Gastrocnemius medialis (tissue), 4 donors: ENCODE results near the gene BOLA1. TPM values are rescaled to one million over a fixed set of nuclear protein-coding genes. Genes with fewer than 3 reads are reported as not detected.
A peak's percentile ranks its signal among the peaks of the same experiment; 100 is the strongest.

Experiments used
- ATAC-seq, 2 donors: fragments of 150-250 bp; one replicate each; pipeline ENCODE4 v1.9.1; 2016
- DNase-seq, 2 donors: peaks; one replicate each; pipeline ENCODE4 v3.0.0-alpha.2; 2019
- H3K27ac ChIP-seq, 4 donors: fragments of 200-600 bp; sonication (generic); 1 replicate in 1 of 4; 2 replicates in 3 of 4; pipeline ENCODE4 v1.5.1; 2016 to 2018; ENCODE audit warnings: mild to moderate bottlenecking in 2 of 4, moderate library complexity in 1 of 4
- H3K27me3 ChIP-seq, 3 donors: fragments of 200-600 bp; sonication (generic) in 2 of 3; 1 replicate in 1 of 3; 2 replicates in 2 of 3; pipeline versions ENCODE4 v1.5.1 to v1.6.0; 2016 to 2019; ENCODE audit warnings: mild to moderate bottlenecking in 1 of 3, moderate library complexity in 1 of 3
- H3K36me3 ChIP-seq, 2 donors: fragments of 200-600 bp; sonication (generic) in 1 of 2; one replicate each; pipeline ENCODE4 v1.5.1; 2017 to 2018
- H3K4me1 ChIP-seq, 2 donors: fragments of 200-600 bp; sonication (generic) in 1 of 2; one replicate each; pipeline ENCODE4 v1.5.1; 2016 to 2017; ENCODE audit warnings: mild to moderate bottlenecking in 2 of 2
- H3K4me3 ChIP-seq, 4 donors: fragments of 200-600 bp; sonication (generic) in 3 of 4; 1 replicate in 1 of 4; 2 replicates in 3 of 4; pipeline ENCODE4 v1.5.1; 2016 to 2019; ENCODE audit warnings: mild to moderate bottlenecking in 2 of 4
- H3K9me3 ChIP-seq, 3 donors: fragments of 200-600 bp; sonication (generic) in 2 of 3; 1 replicate in 1 of 3; 2 replicates in 2 of 3; pipeline ENCODE4 v1.5.1; 2016 to 2019
- CTCF ChIP-seq, 5 experiments: fragments of 450-650 bp in 3 of 5; fragments of 200-600 bp in 2 of 5; sonication (generic) in 2 of 5; IDR thresholded peaks in 4 of 5; conservative IDR thresholded peaks in 1 of 5; 1 replicate in 4 of 5; 2 replicates in 1 of 5; pipeline ENCODE4 v1.5.1; 2016 to 2019; ENCODE audit warnings: antibody characterized with exemption in 5 of 5, mild to moderate bottlenecking in 3 of 5, moderate library complexity in 3 of 5
- POLR2A ChIP-seq, 2 donors: fragments of 450-650 bp; IDR thresholded peaks; one replicate each; pipeline ENCODE4 v1.6.1; 2017; ENCODE audit warnings: antibody characterized with exemption in 2 of 2, mild to moderate bottlenecking in 2 of 2, moderate library complexity in 2 of 2
- in situ Hi-C, 4 donors: fragments of 200-750 bp; cut with MboI; loops; one replicate each; pipeline versions ENCODE4 v1.15.0 to v1.8.0; 2017; ENCODE audit warnings: low sequenced_read_pairs in 4 of 4
- intact Hi-C: fragments of 100-400 bp; cut with DNase I; formaldehyde crosslinking; loops from one replicate; pipeline ENCODE4 v1.15.1; 2023; ENCODE audit warnings: low total_unique reads
- total RNA-seq, 4 donors: library from RNA; depleted of rRNA; stranded (reverse); fragments of >200 nt; gene quantifications; one replicate each; pipeline versions ENCODE4 v1.1.0 to v1.2.3, GENCODE V29; 2016

The BOLA1 gene
- total RNA-seq, 4 donors from 2014 or later: 17.0 to 35.4 (median 28.7) TPM

- no peak for DNase-seq
- peaks cover 0 to 37% of the 10 kb centered on the region in 2 donors for H3K36me3 ChIP-seq
- in situ Hi-C loops (no loop called here), intact Hi-C loops (no loop called here)
- H3K9me3 ChIP-seq: no peaks in the 10 kb centered on the region
- no peak for TF ChIP-seq POLR2A (IDR thresholded peaks at IDR 0.05)
- no peak for TF ChIP-seq CTCF (IDR thresholded peaks at IDR 0.05 in 4 of 5, conservative IDR thresholded peaks at IDR 0.05 in 1 of 5)
- no peak overlapping the region for H3K4me3 ChIP-seq
- ATAC-seq: no peak
- H3K27me3 ChIP-seq: no peaks in the 10 kb centered on the region
- H3K4me1 ChIP-seq: peaks cover 18% of the 10 kb centered on the region in 2 donors
- peak overlapping the region in 3 of 4 donors; percentile 8 to 95 (median 18) for H3K27ac ChIP-seq
Measured at GRCh38 chr1:149942885-149943284, 43.5 kb downstream of the BOLA1 start.

DNA sequence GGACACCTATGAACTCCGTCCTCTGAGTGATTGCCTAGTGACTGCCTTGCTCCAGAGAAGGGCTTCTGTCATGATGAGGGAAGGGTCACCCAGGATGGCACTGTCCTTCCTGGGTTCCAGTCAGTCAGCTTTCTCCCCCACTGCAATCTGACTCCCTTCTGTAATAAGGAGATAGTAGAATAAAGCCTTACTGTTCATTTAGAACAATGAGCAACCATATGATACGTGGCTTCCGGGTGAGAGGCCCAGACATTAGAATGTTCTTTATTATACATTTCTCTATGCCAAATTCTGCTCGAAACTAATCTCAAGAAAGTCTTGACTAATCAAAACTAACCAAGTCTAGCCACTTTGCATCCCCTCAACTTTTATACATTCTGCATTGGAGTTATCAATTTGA is 45.8 kb downstream of the BOLA1 start:
- Histone ChIP-seq H3K27ac (no peak overlapping the region), H3K4me1 (no peaks in the 10 kb centered on the region), H3K4me3 (no peak overlapping the region), H3K36me3 (peaks cover 0 to 60% of the 10 kb centered on the region in 2 donors), H3K9me3 (no peaks in the 10 kb centered on the region), H3K27me3 (no peaks in the 10 kb centered on the region)
- in situ Hi-C loops (no loop called here), intact Hi-C loops (no loop called here)
- DNase-seq (no peak), ATAC-seq (no peak)
- TF ChIP-seq CTCF (IDR thresholded peaks at IDR 0.05 in 4 of 5, conservative IDR thresholded peaks at IDR 0.05 in 1 of 5) (no peak), POLR2A (IDR thresholded peaks at IDR 0.05) (no peak)

- intact Hi-C loops: no loop called here
- H3K27ac ChIP-seq: no peak overlapping the region
- H3K36me3 ChIP-seq: peaks cover 0 to 52% of the 10 kb centered on the region in 2 donors
- H3K9me3 ChIP-seq: no peaks in the 10 kb centered on the region
- DNase-seq (no peak), ATAC-seq (no peak)
- no peaks in the 10 kb centered on the region for H3K4me1 ChIP-seq
- in situ Hi-C loops: loop anchor here in 1 of 4 donors (25.0 kb wide), 1 partner anchor 237 kb away; no protein-coding TSS in a partner anchor
- H3K27me3 ChIP-seq: no peaks in the 10 kb centered on the region
- TF ChIP-seq CTCF (IDR thresholded peaks at IDR 0.05 in 4 of 5, conservative IDR thresholded peaks at IDR 0.05 in 1 of 5) (no peak), POLR2A (IDR thresholded peaks at IDR 0.05) (no peak)
- no peak overlapping the region for H3K4me3 ChIP-seq
Measured at GRCh38 chr1:149949911-149950310, 50.5 kb downstream of the BOLA1 start.

Other genes with a start within 250 kb of the BOLA1 start
- gene FCGR1A, start 116.9 kb upstream of the BOLA1 start, total RNA-seq: 1 to 10 TPM in 1 of 4 donors, not detected in 3; 2.5 TPM
- under 1 TPM; 0.12 to 0.56 (median 0.30) TPM for gene SV2A, start 18.3 kb downstream of the BOLA1 start, total RNA-seq
- 10 to 100 TPM in 1 of 4 donors, 1 to 10 TPM in 3; 4.4 to 17.4 (median 8.1) TPM for gene SF3B4, start 28.2 kb downstream of the BOLA1 start, total RNA-seq
- 1 to 10 TPM; 1.2 to 4.6 (median 3.5) TPM for gene MTMR11, start 37.3 kb downstream of the BOLA1 start, total RNA-seq
- gene OTUD7B, start 111.2 kb downstream of the BOLA1 start, total RNA-seq: 10 to 100 TPM; 27.2 to 51.3 (median 43.6) TPM
- 10 to 100 TPM; 17.0 to 30.3 (median 24.7) TPM for gene VPS45, start 168.2 kb downstream of the BOLA1 start, total RNA-seq